NCI-H226 (cell line): Measurements from ENCODE around the gene DPP7.

Experiments
- DNase-seq: peaks from one replicate; pipeline ENCODE4 v3.0.0-alpha.2; 2015

Gene DPP7

GRCh38 chr9:137114613-137115393, at the start of gene DPP7:
Gene DPP7 (minus strand): TSS chr9:137114733. CDS start chr9:137114713, 20 bp downstream.
- DNase-seq, result peak; percentile 26

DNA sequence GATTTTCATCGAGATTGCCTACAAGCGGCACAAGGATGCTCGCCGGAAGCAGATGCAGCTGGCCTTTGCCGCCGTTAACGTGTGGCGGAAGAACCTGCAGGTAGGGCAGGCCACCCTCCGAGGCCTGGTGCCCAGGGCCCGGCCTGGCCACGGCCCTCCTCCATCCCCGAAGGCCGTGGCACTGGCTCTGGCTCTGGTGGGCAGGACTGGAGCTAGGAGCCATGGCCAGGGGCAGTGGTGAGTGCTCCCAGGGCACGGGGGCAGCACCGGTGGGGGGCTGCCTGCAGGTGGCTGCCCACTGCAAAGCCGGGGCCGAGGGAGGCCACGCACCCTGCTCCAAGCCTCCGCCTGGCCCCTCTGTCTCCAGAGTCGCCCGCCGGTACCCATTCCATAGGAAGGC, 49.3 kb upstream of the DPP7 start:
- DNase-seq, result no peak

DNA sequence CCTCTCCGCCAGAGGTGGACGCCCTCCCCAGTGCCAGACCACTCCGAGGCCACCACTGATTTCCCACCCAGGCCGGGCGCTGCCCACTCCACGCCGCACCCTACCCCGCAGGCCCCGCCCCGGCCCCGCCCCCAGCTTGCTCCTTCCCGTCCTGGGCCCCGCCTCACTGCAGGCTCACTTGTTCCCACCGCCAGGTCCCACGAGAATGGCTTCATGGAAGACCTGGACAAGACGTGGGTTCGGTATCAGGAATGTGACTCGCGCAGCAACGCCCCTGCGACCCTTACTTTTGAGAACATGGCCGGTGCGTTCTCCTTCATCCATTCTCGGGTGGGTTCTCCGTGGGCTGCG, 48.8 kb upstream of the DPP7 start:
- DNase-seq, result peak; percentile 9

- no peak for DNase-seq
These were observed 48.2 kb upstream of the DPP7 start for GRCh38 chr9:137162505-137163364.

DNA sequence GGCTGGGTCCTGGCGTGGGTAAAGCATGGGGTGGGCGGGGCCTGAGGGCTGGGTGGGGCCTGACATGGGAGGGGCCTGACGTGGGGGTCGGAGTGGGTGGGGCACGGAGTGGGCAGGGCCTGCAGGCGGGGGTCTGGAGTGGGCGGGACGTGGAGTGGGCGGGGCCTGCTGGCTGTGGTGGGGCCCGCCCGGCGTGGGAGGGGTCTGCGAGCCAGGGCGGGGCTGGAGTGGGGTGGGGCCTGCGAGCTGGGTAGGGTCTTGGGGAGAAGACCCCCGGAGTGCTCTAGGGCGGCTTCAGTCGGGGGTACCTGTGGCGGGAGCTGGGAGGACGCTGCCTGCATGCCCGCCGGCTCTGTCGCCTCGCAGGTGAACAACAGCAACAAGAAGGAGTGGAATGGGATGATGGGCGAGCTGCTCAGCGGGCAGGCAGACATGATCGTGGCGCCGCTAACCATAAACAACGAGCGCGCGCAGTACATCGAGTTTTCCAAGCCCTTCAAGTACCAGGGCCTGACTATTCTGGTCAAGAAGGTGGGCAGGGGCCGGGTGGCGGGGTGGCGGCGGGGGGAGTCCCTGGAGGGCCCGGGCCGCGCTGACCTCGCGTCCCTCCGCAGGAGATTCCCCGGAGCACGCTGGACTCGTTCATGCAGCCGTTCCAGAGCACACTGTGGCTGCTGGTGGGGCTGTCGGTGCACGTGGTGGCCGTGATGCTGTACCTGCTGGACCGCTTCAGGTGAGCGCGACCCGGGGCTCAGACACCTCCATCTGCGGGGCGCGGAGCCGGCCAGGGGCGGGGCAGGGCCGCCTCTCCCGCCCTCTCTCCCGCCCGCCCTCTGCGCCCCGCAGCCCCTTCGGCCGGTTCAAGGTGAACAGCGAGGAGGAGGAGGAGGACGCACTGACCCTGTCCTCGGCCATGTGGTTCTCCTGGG, 47.3 kb upstream of the DPP7 start:
- no peak for DNase-seq

DNA sequence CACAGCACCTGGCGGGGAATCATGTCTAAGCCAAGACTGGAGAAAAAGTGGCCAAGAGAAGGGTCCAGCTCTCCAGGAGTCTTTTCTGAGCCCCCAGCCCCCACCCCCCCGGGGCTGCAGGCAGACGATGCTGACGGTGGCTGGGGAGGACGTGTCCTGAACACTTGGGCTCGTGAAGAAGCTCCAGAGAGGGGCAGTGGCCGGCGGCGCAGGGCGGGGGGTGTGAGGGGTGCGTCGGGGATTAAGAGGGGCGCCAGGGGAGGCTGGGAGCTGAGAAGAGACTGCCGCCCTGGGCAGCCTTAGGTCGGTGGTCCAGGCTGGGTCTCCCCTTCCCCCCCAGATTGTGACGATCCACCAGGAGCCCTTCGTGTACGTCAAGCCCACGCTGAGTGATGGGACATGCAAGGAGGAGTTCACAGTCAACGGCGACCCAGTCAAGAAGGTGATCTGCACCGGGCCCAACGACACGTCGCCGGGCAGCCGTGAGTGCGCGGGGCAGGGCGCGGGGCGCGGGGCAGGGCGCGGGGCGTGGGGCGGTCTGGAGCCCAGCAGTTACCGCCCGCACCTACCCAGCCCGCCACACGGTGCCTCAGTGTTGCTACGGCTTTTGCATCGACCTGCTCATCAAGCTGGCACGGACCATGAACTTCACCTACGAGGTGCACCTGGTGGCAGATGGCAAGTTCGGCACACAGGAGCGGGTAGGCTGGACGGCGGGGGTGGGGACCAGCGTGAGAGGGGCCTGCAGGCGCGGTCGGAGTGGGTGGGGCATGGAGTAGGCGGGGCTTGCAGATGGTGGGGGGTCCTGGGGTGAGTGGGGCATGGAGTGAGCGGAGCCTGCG, 46.4 kb upstream of the DPP7 start:
- DNase-seq, result no peak

- DNase-seq, result no peak
These were observed 45.5 kb upstream of the DPP7 start for GRCh38 chr9:137160054-137160425.

DNA sequence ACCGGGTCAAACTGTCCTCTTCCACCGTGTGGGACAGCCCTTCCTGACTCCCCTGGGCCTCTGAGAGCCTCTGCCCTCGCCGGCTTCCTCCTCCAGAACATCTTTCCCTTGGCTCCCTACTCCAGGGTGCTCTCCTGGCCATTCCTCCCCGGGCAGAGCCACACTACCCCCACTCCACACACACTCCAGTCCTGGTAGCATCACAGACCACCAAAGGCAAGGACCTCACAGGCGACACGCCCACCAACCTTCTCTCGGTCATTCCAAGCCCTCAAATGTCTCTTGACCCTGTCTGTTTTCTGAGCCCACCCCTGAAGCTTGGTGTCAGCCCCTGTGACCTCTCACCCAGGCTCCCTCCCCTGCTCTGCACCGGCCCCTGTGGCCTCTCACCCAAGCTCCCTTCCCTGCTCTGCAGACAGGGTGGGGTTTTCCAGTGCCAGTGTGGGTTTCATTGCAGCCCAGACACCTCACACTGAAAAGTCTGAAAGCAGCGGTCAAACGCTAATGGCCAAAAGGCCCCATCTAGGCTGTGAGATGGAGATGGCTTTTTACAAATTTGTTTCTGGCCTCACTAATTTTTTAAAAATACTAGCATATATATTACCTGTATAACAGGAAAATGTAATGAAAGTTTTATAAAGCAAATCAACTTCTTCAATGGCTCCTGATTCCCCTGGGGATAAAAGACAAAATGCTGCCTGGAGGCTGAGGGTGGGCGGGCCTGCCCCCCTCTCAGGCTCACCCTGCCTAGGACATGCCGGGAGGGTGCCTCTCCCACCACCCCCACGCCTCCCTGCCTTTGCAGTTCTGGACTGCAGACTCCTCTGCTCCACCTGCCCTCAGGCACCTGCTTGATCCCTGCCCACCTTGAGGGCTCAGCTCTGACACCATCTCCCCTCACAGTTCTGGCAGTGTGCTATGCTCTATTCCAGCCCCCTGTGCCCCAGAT, 44.8 kb upstream of the DPP7 start:
- DNase-seq, result no peak

GRCh38 chr9:137158625-137159024, 44.1 kb upstream of the DPP7 start:
- DNase-seq, result no peak

DNA sequence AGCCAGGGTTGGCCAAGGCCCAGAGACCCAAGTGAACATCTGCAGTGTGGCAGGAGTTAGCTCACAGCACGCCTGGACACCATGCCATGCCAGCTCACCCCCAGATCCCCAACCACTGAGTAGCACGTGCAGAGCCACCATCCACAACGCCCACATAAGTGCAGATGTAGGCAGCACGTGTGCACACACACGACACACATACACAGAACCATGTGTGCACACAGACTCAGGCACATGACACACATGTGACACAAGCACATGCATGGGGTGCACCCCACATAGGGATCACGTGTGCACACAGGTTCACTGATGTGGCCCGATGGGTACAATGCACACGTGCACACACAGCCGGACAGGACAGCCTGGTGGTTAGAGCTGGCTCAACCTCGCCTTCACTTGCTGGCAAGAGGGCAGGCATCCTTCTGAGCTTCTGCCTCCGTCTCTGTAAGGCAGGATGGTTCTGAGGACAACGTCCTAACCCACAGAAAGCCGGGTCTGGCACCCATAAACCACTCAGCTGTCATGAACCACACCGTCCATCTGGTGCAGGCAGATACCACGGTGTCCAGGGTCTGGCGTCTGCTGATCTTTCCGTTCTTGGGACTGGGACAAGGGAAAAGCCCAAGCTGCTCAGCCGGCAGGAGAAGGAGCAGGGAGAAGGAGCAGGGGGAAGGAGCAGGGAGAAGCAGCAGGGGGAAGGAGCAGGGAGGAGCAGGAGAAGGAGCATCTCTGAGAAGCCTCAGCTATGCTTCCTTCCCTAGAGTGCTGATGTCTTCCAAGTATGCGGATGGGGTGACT, 43.3 kb upstream of the DPP7 start:
- DNase-seq, result no peak

GRCh38 chr9:137156567-137157375, 42.2 kb upstream of the DPP7 start:
- DNase-seq, result no peak

DNA sequence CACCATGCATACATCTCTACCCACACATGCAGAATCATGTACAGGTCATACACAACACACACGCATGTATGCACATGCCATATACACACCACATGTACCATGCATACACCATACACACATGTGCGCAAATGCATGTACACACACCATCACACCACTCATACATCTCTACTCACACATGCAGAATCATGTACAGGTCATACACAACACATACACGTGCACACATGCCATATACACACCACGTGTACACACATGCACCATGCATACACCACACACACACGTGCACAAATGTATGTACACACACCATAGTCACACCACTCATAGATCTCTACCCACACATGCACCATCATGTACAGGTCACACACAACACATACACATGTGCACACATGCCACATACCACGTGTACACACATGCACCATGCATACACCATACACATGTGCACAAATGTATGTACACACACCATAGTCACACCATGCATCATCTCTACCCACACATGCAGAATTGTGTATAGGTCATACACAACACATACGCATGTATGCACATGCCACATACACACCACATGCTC, 38.4 kb upstream of the DPP7 start:
- no peak for DNase-seq

DNA sequence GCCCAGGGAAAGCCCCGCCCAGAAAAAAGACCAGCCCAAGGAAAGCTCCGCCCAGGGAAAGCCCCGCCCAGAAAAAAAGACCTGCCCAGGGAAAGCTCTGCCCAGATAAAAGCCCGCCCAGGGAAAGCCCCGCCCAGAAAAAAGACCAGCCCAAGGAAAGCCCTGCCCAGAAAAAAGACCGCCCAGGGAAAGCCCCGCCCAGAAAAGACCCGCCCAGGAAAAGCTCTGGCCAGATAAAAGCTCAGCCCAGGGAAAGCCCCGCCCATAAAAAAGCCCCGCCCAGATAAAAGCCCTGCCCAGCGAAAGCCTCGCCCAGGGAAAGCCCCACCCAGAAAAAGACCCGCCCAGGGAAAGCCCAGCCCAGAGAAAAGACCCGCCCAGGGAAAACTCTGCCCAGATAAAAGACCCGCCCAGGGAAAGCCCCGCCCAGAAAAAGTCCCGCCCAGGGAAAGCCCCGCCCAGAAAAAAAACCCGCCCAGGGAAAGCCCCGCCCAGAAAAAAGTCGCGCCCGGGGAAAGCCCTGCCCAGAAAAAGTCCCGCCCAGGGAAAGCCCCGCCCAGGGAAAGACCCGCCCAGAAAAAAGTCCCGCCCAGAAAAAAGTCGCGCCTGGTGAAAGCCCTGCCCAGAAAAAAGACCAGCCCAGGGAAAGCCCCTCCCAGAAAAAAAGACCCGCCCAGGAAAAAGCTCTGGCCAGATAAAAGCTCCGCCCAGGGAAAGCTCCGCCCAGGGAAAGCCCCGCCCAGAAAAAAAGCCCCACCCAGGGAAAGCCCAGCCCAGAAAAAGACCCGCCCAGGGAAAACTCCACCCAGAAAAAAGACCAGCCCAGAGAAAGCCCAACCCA, 36.3 kb upstream of the DPP7 start:
- DNase-seq, result peak; percentile 65

- DNase-seq, result no peak
These were observed 35.5 kb upstream of the DPP7 start for GRCh38 chr9:137149942-137150616.

DNA sequence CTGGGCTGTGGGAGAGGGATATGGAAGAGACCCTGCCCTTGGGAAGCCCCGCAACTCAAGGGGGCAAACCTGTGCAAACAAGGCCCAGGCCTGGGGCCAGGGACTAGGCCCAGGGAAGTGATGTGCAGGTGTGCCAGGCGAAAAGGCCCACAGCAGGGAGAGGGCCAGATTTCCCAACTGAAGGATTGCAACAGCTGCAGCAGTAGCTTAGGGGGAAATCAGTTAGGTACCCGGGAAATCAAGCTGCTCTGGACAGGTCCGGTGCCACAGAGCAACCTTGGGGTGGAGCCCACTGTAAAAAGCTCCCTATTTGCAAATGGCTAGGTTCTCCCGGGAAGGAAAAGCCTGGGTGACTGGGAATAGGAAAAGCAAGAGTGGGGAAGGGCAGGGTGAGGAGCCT, 34.8 kb upstream of the DPP7 start:
- DNase-seq, result no peak

DNA sequence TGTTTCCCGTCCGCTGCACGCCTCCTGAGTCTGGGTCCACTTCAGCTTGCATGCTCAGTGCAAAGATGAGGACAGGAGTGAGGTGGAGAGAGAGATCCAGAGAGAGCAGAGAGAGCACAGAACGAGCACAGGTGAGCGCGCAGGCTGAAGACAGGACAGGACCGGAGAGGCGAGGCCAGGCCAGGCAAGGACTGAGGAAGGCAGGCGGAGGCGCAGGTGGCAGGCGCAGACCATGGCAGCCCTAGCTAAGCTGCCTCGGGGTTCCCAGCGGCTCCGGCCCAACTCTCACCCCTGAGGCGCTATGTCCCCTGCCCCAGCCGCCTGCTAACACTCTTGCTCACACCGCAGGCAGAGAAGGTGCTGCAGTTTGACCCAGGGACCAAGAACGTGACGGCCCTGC, 34.1 kb upstream of the DPP7 start:
- no peak for DNase-seq

DNA sequence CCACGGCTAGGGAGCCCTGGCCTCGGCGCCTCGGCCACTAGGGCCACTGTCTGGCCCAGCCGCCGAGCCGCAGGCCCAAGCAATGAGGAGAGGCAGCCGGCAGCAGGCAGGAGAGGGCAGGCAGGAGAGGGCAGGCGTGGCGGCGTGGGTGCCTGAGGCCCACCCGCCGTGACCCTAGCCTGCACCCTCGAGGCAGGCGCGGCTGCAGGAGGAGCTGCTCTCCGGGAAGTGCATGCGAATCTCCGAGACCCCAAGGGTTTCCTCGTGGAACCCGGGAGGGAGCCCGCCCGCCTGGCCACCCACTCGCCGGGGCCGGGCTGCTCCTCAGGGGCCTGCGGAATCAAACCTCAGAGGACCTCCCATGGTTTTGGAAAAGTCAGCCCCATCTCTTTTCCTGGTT, 33.7 kb upstream of the DPP7 start:
- no peak for DNase-seq
